GM19035 (cell line): Measurements from ENCODE around the gene CDC42BPG.

Experiments used
- ATAC-seq: cut with Tn5 transposase; IDR thresholded peaks from one replicate; pipeline ENCODE4 v1.9.1; 2021; ENCODE audit not compliant: unreplicated experiment

The CDC42BPG gene

GRCh38 chr11:64844330-64845128, at the start of gene CDC42BPG:
CDC42BPG (minus strand) TSS chr11:64844653; CDS start chr11:64844569, 84 bp downstream.
- no peak for ATAC-seq

- ATAC-seq = no peak
Measured at GRCh38 chr11:64893194-64894069, 49.0 kb upstream of the CDC42BPG start.

DNA sequence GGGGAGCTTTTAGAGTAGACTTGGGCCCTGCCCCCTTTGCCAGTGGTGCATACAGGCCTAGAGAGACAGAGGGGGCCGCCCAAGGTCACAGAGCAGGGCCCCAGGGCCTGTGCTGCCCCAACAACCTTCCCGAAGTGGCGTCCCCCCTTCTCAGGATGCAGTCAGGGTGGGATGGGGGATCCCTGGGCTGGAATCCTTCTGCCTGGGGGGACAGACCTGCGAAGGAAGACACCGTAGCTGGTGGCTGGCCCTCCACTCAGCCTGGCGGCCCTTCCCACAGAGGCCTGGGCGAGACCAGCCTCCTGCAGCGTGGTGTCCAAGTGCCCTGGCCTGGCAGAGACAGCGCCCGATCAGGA, 48.4 kb upstream of the CDC42BPG start:
- no peak for ATAC-seq

DNA sequence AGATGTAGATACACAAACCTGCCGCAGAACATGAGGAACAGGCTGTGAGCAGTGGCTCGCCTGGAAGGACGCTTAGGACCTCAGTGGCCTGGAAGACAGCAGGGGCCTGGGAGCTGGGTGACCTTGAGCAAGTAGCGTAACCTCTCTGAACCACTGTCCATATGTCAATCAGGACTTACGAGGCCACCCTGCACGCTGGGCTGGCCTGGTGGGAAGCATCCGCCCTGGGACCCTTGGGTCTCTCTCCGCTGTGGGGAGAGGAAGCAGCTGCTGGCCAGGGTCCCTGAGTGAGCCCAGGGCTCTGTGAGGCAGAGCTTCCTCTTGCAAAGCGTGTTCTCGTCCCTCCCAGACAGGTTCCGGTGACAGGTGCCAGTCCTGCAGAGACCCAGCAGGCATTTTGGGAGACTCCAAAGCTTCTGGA, 48.0 kb upstream of the CDC42BPG start:
- no peak for ATAC-seq

GRCh38 chr11:64891880-64892279, 47.4 kb upstream of the CDC42BPG start:
- no peak for ATAC-seq

- no peak for ATAC-seq
Measured at GRCh38 chr11:64891215-64891848, 46.9 kb upstream of the CDC42BPG start.

GRCh38 chr11:64890522-64890939, 46.1 kb upstream of the CDC42BPG start:
- no peak for ATAC-seq

GRCh38 chr11:64888729-64889511, 44.5 kb upstream of the CDC42BPG start:
- no peak for ATAC-seq

DNA sequence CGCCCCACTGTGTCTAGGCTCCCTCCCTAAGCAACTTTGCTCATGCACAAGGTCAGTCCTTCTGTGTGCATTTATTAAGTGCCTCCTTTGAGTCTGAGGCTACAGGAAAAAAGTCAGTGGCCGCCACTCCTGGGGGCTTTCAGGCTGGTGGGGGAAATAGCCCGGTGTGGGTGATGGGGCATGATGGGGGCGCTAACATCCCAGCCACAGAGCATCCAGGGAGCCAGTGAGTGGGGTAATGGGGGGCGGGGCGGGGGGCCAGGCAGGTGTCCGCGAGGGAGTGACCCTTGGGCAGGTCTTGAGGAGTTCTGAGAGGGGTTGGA, 43.9 kb upstream of the CDC42BPG start:
- ATAC-seq = no peak

GRCh38 chr11:64887757-64888405, 43.4 kb upstream of the CDC42BPG start:
- peak; percentile 75 for ATAC-seq

DNA sequence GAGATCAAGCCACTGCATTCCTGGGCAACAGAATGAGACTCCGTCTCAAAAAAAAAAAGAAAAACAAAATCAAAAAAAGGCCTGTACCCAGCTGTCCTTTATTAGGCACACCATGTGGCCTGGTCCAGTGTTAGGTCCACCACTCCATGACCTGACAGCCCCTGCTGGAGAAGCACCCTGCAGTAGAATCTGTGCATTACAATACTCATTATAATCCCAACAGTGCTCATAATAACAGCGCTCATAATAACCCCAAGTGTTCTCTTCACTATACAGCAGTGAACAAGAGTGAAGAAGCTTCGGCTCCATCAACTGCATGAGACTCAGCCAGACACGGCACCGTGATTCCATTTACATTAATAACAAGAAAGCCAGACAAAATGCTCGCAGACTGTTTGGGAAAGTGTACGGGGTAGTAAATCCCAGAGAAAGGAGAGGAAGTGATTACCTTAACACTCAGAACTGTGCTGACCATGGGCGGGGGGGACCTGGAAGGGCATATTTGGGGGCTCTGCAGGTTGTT, 42.8 kb upstream of the CDC42BPG start:
- no peak for ATAC-seq

DNA sequence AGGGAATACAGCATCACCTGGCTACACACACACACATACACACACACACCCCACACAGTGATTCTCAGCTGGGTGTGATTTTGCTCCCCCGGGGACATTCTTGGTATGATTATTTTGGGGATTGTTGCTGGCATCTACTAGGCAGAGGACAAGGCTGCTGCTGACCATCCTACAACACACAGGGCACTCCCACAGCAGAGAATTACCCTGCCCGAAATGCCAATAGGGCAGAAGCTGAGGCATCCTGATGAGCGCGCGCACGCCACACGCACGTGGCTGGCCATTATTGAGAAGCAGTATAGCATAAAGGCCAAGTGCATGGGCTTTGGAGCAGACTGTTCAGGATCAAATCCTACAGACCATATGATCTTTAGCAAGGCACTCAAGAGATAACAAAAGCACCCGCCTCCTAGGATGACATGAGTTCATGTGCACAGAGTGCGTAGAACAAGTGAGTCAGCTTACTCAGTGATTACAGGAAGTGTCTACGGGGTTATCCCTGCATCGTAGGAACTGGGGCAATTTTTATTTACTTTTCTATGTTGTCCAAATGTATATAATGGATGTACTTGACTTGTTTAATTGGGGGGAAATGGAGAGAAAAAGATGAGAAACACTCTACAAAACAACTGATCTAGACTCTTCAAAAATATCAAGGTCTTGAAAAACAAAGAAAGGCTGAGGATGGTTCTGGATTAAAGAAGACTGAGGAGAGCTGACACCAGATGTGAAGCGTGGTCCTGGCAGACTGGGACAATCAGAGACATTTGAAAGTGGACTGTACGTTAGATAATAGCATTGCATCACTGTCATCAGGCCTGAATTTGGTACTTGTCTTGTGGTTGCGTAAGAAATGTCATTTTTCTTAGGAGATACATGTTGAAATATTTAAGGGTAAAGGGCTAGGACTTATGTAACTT, 41.2 kb upstream of the CDC42BPG start:
- no peak for ATAC-seq

- ATAC-seq = no peak
Measured at GRCh38 chr11:64884019-64884418, 39.6 kb upstream of the CDC42BPG start.

GRCh38 chr11:64883575-64883974, 39.1 kb upstream of the CDC42BPG start:
- ATAC-seq = no peak

- no peak for ATAC-seq
Measured at GRCh38 chr11:64882243-64882642, 37.8 kb upstream of the CDC42BPG start.

DNA sequence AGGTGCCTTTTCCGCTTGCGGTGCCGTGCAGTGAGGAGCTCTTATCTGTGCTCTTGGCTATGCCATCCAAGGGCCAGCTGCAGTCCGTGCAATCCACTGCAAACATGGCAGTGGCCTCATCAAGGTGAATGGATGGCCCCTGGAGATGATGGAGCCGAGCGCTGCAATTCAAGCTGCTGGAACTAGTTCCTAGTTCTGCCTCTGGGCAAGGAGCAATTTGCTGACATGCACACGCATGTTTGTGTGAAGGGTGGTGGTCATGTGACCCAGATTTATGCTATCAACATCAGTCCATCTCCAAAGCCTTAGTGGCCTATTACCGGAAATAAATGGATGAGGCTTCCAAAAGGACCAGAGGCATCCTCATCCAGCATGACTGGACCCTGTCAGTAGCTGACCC, 37.0 kb upstream of the CDC42BPG start:
- no peak for ATAC-seq

DNA sequence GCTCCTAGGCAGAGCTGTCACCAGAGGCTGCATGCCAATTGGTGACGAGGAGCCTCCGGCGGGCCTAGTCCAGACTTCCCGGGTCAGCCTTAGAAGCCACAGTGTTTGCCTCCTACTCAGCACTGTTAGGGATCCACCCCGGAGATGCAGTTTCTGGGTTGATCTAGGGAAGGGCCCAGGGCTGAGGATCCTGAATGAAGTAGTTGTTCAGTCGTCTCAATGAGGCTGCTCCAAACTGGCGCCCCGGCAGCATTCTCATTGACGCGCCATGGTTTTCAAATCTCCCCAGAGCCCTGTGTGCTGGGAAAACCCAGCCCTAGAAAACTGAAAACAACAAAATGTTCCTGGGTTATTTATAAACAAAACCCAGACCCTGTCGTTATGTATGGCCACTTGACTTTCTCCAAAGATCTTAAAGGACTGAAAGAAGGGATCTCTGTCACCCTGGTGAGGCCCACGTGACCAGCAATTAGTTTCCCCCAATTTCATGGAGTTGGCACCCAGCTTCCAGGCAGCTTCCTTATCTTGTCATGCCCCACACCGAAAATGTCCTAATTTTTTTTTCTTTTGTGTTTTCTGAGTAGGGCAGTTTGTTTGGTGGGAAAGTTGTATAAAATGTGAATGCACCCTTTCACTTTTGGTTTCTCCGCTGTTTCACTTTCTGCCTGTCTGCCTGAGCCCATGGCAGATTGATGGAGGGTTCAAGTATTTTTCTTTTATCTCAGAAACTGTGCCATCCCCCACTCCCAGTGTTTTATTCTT, 36.0 kb upstream of the CDC42BPG start:
- no peak for ATAC-seq

GRCh38 chr11:64879244-64879900, 34.9 kb upstream of the CDC42BPG start:
- ATAC-seq = no peak
